ENCODE results near the gene KRT79.

Gene KRT79

GRCh38 chr12:52790427-52791270, 43.5 kb downstream of the KRT79 start:
- ChIA-PET CTCF (interaction anchor here (1.2 kb wide), 1 partner anchor 15 kb away, joined by 6 read pairs; no protein-coding TSS in a partner anchor), POLR2A (no interaction called here)
- no peak for DNase-seq (ENCODE audit: low read depth, low spot score)
- no peak for TF ChIP-seq CTCF (IDR thresholded peaks at IDR 0.05; ENCODE audit: insufficient read depth, low read length, missing control alignments)
- H3K4me3 ChIP-seq (ENCODE audit: low read depth, low read length): no peak overlapping the region

DNA sequence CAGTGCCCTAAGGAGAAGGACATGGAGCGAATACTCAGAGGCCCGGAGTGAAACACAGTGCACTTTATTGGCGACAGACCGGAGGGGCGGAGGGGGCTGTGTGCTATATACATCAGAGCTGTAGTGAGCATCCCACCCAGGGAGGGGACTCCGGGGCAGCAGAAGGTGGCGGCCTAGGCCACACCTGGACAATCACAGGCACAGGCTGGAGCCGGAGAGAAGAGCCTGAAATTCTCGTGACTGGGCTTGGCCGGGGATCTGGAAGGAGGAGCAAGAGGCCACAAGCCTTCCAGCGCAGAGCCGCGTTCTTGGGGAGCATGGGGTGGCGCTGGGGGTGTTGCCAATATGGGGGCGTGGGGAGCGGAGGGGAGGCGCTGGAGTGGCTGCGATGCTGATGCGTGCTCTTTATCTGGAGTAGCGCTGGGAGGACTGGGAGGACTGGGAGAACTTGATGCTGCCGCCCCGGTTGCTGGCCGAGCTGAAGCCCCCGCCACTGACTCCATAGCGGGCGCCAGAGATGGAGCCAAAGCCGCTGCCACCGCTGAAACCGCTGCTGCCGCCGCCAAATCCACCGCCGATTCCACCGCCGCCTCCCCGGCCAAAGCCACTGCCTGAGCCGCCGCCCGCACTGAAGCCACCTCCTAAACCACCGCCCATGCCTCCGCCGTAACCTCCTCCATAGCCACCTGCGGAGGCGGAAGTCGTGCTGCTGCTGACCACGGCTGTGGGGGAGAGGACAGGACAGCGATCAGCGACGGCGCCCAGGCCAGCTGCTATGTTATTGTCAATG, 44.3 kb downstream of the KRT79 start:
- ChIA-PET POLR2A (no interaction called here), CTCF (interaction anchor here (1.2 kb wide), 1 partner anchor 14 kb away, joined by 6 read pairs; no protein-coding TSS in a partner anchor)
- H3K4me3 ChIP-seq (ENCODE audit: low read depth, low read length): no peak overlapping the region
- no peak for TF ChIP-seq CTCF (IDR thresholded peaks at IDR 0.05; ENCODE audit: insufficient read depth, low read length, missing control alignments)
- DNase-seq (ENCODE audit: low read depth, low spot score): no peak

- ChIA-PET CTCF (interaction anchor here (0.8 kb wide), 1 partner anchor 31 kb away, joined by 3 read pairs; no protein-coding TSS in a partner anchor), POLR2A (interaction anchor here (0.6 kb wide), 1 partner anchor 12 kb away, joined by 3 read pairs; no protein-coding TSS in a partner anchor)
- TF ChIP-seq CTCF (IDR thresholded peaks at IDR 0.05; ENCODE audit: insufficient read depth, low read length, missing control alignments): no peak
- no peak for DNase-seq (ENCODE audit: low read depth, low spot score)
- H3K4me3 ChIP-seq (ENCODE audit: low read depth, low read length): no peak overlapping the region
Observed at GRCh38 chr12:52788876-52789636, 45.1 kb downstream of the KRT79 start.

GRCh38 chr12:52788192-52788875, 45.8 kb downstream of the KRT79 start:
- DNase-seq (ENCODE audit: low read depth, low spot score): no peak
- POLR2A ChIA-PET: interaction anchor here (0.6 kb wide), 1 partner anchor 13 kb away, joined by 3 read pairs; no protein-coding TSS in a partner anchor
- no peak overlapping the region for H3K4me3 ChIP-seq (ENCODE audit: low read depth, low read length)
- CTCF ChIA-PET: interaction anchor here (0.8 kb wide), 1 partner anchor 31 kb away, joined by 3 read pairs; no protein-coding TSS in a partner anchor
- TF ChIP-seq CTCF (IDR thresholded peaks at IDR 0.05; ENCODE audit: insufficient read depth, low read length, missing control alignments): no peak

DNA sequence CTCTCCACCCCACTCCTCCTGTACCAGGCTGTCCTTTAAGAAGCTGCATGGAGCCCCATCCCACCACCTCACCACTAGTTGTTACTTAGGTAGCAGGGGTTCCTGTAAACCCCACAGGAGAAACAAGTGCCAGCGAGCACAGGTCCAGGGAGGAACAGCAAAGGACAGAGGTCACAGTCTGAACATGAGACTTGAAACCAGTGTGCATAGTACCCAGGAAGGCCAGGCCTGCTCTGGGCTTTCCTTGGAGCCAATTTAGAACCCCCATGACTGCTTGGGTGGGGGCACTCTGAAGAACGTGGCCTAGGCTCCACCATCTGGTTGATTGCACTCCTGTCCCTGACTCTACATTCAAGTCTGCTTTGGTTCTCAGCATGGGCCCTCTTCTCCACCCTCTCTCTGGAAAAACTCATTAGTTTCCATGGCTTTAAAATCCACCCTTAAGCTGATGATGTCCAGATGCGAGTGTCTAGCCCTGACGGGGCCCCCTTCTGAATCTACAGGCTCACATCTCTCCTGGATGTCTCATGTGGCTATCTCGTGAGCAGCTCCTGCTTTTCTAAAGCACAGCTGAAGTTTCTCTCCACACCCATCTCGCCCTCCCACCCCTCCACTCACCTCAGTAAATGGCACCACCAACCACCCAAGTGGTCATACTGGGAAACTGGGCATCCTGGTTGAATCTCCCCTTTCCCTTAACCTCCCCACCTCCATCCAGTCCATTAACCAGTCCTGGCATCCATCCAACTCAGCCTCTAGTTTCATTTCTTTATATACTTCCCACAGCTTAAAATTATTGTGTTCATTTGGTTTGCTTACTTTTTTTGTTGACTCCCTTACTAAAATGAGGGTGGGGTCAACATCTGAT, 46.6 kb downstream of the KRT79 start:
- DNase-seq (ENCODE audit: low read depth, low spot score): no peak
- TF ChIP-seq CTCF (IDR thresholded peaks at IDR 0.05; ENCODE audit: insufficient read depth, low read length, missing control alignments): no peak
- H3K4me3 ChIP-seq (ENCODE audit: low read depth, low read length): no peak overlapping the region
- ChIA-PET CTCF (no interaction called here), POLR2A (no interaction called here)
